Right atrium auricular region (tissue), 2 donors: ENCODE measurements around the gene CAPN10. TPM values are rescaled to one million over a fixed set of nuclear protein-coding genes. Genes with fewer than 3 reads are reported as not detected.

Source experiments
- DNase-seq: peaks from one replicate; pipeline ENCODE4 v3.0.0-alpha.2; 2019; ENCODE audit warnings: low spot score
- H3K27ac ChIP-seq, 2 donors: fragments of 200-600 bp; sonication (generic); 1 replicate in 1 of 2; 2 replicates in 1 of 2; pipeline ENCODE4 v1.5.1; 2016 to 2019
- H3K27me3 ChIP-seq, 2 donors: fragments of 200-600 bp; sonication (generic); one replicate each; pipeline versions ENCODE4 v1.5.1 to v1.6.0; 2017 to 2019
- H3K36me3 ChIP-seq: fragments of 200-600 bp; sonication (generic); one replicate; pipeline ENCODE4 v1.5.1; 2016
- H3K4me1 ChIP-seq, 2 donors: fragments of 200-600 bp; sonication (generic); one replicate each; pipeline versions ENCODE4 v1.5.1 to v1.6.0; 2017 to 2019
- H3K4me3 ChIP-seq, 2 donors: fragments of 200-600 bp; sonication (generic); 1 replicate in 1 of 2; 2 replicates in 1 of 2; pipeline ENCODE4 v1.5.1; 2017 to 2019; ENCODE audit warnings: mild to moderate bottlenecking in 1 of 2, moderate library complexity in 1 of 2
- H3K9me3 ChIP-seq, 2 donors: fragments of 200-600 bp; sonication (generic); one replicate each; pipeline ENCODE4 v1.5.1; 2019
- total RNA-seq, 2 donors: library from RNA; depleted of rRNA; stranded (reverse); fragments of >200 nt; gene quantifications; one replicate each; pipeline ENCODE4 v1.1.0, GENCODE V29; 2016
- TF ChIP-seq, protein P1 (sequence below), 2 donors: fragments of 200-600 bp; sonication (generic); IDR thresholded peaks; one replicate each; pipeline ENCODE4 v1.5.1; 2019; ENCODE audit warnings: antibody characterized with exemption in 2 of 2

CAPN10 gene
- total RNA-seq, 2 donors from 2014 or later, result 14.1 to 14.6 TPM

- no peaks in the 10 kb centered on the region for H3K27me3 ChIP-seq
- DNase-seq, result no peak
- H3K9me3 ChIP-seq, result no peaks in the 10 kb centered on the region
- peaks cover 43% of the 10 kb centered on the region for H3K36me3 ChIP-seq
- no peak overlapping the region for H3K27ac ChIP-seq
- TF ChIP-seq, protein P1, sequence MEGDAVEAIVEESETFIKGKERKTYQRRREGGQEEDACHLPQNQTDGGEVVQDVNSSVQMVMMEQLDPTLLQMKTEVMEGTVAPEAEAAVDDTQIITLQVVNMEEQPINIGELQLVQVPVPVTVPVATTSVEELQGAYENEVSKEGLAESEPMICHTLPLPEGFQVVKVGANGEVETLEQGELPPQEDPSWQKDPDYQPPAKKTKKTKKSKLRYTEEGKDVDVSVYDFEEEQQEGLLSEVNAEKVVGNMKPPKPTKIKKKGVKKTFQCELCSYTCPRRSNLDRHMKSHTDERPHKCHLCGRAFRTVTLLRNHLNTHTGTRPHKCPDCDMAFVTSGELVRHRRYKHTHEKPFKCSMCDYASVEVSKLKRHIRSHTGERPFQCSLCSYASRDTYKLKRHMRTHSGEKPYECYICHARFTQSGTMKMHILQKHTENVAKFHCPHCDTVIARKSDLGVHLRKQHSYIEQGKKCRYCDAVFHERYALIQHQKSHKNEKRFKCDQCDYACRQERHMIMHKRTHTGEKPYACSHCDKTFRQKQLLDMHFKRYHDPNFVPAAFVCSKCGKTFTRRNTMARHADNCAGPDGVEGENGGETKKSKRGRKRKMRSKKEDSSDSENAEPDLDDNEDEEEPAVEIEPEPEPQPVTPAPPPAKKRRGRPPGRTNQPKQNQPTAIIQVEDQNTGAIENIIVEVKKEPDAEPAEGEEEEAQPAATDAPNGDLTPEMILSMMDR (IDR thresholded peaks at IDR 0.05), result no peak
- no peak overlapping the region for H3K4me3 ChIP-seq
- H3K4me1 ChIP-seq, result peaks cover 0 to 23% of the 10 kb centered on the region in 2 donors
These were observed 13.4 kb upstream of the CAPN10 start for GRCh38 chr2:240573071-240573515.

- DNase-seq, result no peak
- Histone ChIP-seq H3K9me3 (no peaks in the 10 kb centered on the region), H3K36me3 (peaks cover 44% of the 10 kb centered on the region)
These were observed 12.8 kb upstream of the CAPN10 start for GRCh38 chr2:240573516-240574385.

GRCh38 chr2:240574386-240575100 is 12.0 kb upstream of the CAPN10 start:
- DNase-seq, result no peak
- H3K27ac ChIP-seq, result no peak overlapping the region
- TF ChIP-seq, protein P1 (IDR thresholded peaks at IDR 0.05), result no peak
- H3K9me3 ChIP-seq, result no peaks in the 10 kb centered on the region
- peaks cover 0 to 24% of the 10 kb centered on the region in 2 donors for H3K4me1 ChIP-seq
- peaks cover 44% of the 10 kb centered on the region for H3K36me3 ChIP-seq
- no peak overlapping the region for H3K4me3 ChIP-seq
- H3K27me3 ChIP-seq, result no peaks in the 10 kb centered on the region

More at GRCh38 chr2:240573516-240574385, 12.8 kb upstream of the CAPN10 start:
- Histone ChIP-seq H3K27me3 (no peaks in the 10 kb centered on the region), H3K27ac (no peak overlapping the region), H3K4me3 (no peak overlapping the region), H3K4me1 (peaks cover 0 to 23% of the 10 kb centered on the region in 2 donors)
- TF ChIP-seq, protein P1 (IDR thresholded peaks at IDR 0.05), result no peak

DNA sequence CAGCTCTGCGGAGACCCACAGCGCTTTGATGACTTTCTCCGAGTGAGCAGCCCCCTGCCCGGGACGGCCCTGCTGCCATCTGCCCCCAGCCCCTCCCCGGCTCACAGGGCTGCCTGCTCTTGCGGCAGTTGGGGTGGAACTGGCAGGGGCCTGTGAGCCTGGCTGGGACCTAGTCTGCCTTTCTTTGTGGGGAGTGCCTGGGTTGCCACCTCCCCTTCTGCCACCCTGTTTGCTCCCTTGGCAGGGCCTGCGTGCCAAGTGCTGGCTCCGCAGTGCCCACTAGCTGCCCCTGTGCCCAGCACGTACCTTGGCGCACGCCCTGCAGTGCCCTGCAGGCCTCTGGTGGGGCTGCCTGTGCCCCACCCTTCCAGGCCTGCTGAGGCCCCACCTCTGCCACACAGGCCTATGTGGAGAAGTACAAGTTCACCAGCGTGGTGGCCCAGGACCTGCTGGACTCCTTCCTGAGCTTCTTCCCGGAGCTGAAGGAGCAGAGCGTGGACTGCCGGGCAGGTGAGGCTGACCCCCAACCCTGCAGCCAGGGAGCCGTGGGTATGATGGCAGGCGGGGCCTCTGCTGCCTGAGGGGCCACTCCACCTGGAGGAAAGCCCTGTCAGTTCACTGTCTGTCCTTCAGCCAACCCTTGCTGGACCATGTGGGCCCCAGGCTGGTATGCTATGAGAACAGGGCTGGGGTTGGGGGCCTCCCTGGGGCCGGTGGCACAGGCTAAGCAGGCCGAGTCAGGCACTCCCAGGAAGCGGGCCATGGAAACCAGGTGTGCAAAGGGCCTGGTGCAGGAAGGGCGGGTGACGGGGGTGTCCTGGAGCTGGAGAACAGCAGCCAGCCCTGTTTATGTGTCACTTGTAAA is 11.2 kb upstream of the CAPN10 start:
- Histone ChIP-seq H3K27ac (no peak overlapping the region), H3K36me3 (peaks cover 44% of the 10 kb centered on the region), H3K27me3 (no peaks in the 10 kb centered on the region), H3K4me3 (no peak overlapping the region), H3K9me3 (no peaks in the 10 kb centered on the region), H3K4me1 (peaks cover 0 to 24% of the 10 kb centered on the region in 2 donors)
- DNase-seq, result no peak
- TF ChIP-seq, protein P1 (IDR thresholded peaks at IDR 0.05), result no peak

GRCh38 chr2:240576036-240576435 is 10.5 kb upstream of the CAPN10 start:
- TF ChIP-seq, protein P1 (IDR thresholded peaks at IDR 0.05), result no peak
- Histone ChIP-seq H3K27ac (no peak overlapping the region), H3K4me1 (peaks cover 0 to 21% of the 10 kb centered on the region in 2 donors), H3K9me3 (no peaks in the 10 kb centered on the region), H3K4me3 (no peak overlapping the region), H3K36me3 (peaks cover 44% of the 10 kb centered on the region), H3K27me3 (no peaks in the 10 kb centered on the region)
- no peak for DNase-seq
